ENCODE data around the gene CYTH3.
"Not testable (repeated sequence)": the region's sequence is repeated elsewhere in the genome, so short reads cannot be mapped to it uniquely, and the experiment has no call there.

The CYTH3 gene

GRCh38 chr7:6151527-6151926, 120.9 kb downstream of the CYTH3 start:
- not testable (repeated sequence) for H3K79me2 ChIP-seq (ENCODE audit: control insufficient read depth, insufficient read depth, low read length, unreplicated experiment); H3K4me3 ChIP-seq (ENCODE audit: low read depth, low read length); H3K4me1 ChIP-seq (ENCODE audit: control insufficient read depth, insufficient read depth, low read length, unreplicated experiment); H2AFZ ChIP-seq (ENCODE audit: low read length, unreplicated experiment); H3K27ac ChIP-seq (ENCODE audit: low read depth, low read length); H3K27me3 ChIP-seq (ENCODE audit: insufficient read depth, low read length)
- peaks cover 26% of the 10 kb centered on the region; the same call in 1 of the 2 replicates for H3K36me3 ChIP-seq (ENCODE audit: insufficient read depth, low read length)

DNA sequence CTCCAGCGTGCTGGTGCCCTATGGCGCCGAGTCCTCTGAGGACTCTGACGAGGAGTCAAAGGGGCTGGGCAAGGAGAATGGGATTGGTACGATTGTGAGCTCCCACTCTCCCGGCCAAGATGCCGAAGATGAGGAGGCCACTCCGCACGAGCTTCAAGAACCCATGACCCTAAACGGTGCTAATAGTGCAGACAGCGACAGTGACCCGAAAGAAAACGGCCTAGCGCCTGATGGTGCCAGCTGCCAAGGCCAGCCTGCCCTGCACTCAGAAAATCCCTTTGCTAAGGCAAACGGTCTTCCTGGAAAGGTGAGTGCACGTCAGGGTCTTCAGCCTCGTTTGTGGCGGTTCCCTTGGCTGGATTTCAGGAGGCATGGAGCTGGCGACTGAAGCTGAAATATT, 122.4 kb downstream of the CYTH3 start:
- Histone ChIP-seq H3K4me1 (ENCODE audit: control insufficient read depth, insufficient read depth, low read length, unreplicated experiment) (no peaks in the 10 kb centered on the region), H3K27me3 (ENCODE audit: insufficient read depth, low read length) (no peaks in the 10 kb centered on the region), H3K4me3 (ENCODE audit: low read depth, low read length) (no peak overlapping the region), H3K36me3 (ENCODE audit: insufficient read depth, low read length) (peaks cover 34% of the 10 kb centered on the region; the same call in 1 of the 2 replicates), H2AFZ (ENCODE audit: low read length, unreplicated experiment) (no peak overlapping the region), H3K79me2 (ENCODE audit: control insufficient read depth, insufficient read depth, low read length, unreplicated experiment) (no peaks in the 10 kb centered on the region), H3K27ac (ENCODE audit: low read depth, low read length) (no peak overlapping the region)

- no peak overlapping the region for H3K27ac ChIP-seq (ENCODE audit: low read depth, low read length)
- H3K36me3 ChIP-seq (ENCODE audit: insufficient read depth, low read length), result peaks cover 39% of the 10 kb centered on the region
- H3K27me3 ChIP-seq (ENCODE audit: insufficient read depth, low read length), result no peaks in the 10 kb centered on the region
- no peaks in the 10 kb centered on the region for H3K4me1 ChIP-seq (ENCODE audit: control insufficient read depth, insufficient read depth, low read length, unreplicated experiment)
- no peaks in the 10 kb centered on the region for H3K79me2 ChIP-seq (ENCODE audit: control insufficient read depth, insufficient read depth, low read length, unreplicated experiment)
- no peak overlapping the region for H3K4me3 ChIP-seq (ENCODE audit: low read depth, low read length)
- no peak overlapping the region for H2AFZ ChIP-seq (ENCODE audit: low read length, unreplicated experiment)
Observed at GRCh38 chr7:6148724-6149360, 123.6 kb downstream of the CYTH3 start.

DNA sequence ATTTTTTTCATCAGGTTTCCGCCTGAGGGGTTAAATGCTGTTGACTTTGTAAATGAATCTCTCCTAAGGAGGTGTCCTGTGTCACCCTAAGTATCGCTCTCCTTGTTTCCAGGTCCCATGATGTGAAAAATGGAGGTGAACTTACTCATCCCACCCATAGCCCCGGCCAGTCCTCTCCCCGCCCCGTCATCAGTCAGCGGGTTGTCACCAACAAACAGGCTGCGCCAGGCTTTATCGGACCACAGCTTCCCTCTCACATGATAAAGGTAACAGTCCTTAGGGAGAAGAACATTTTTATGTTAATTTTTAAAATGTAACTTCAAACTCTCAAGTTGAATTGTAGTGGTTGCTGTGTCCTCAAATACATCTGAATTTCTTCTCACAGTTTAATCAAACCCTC, 124.8 kb downstream of the CYTH3 start:
- H3K79me2 ChIP-seq (ENCODE audit: control insufficient read depth, insufficient read depth, low read length, unreplicated experiment), result no peaks in the 10 kb centered on the region
- no peak overlapping the region for H3K27ac ChIP-seq (ENCODE audit: low read depth, low read length)
- H3K4me1 ChIP-seq (ENCODE audit: control insufficient read depth, insufficient read depth, low read length, unreplicated experiment), result no peaks in the 10 kb centered on the region
- H2AFZ ChIP-seq (ENCODE audit: low read length, unreplicated experiment), result no peak overlapping the region
- H3K4me3 ChIP-seq (ENCODE audit: low read depth, low read length), result no peak overlapping the region
- no peaks in the 10 kb centered on the region for H3K27me3 ChIP-seq (ENCODE audit: insufficient read depth, low read length)
- peaks cover 41% of the 10 kb centered on the region for H3K36me3 ChIP-seq (ENCODE audit: insufficient read depth, low read length)

- Histone ChIP-seq H3K27me3 (ENCODE audit: insufficient read depth, low read length) (no peaks in the 10 kb centered on the region), H3K79me2 (ENCODE audit: control insufficient read depth, insufficient read depth, low read length, unreplicated experiment) (no peaks in the 10 kb centered on the region), H2AFZ (ENCODE audit: low read length, unreplicated experiment) (no peak overlapping the region), H3K4me1 (ENCODE audit: control insufficient read depth, insufficient read depth, low read length, unreplicated experiment) (no peaks in the 10 kb centered on the region), H3K27ac (ENCODE audit: low read depth, low read length) (no peak overlapping the region), H3K4me3 (ENCODE audit: low read depth, low read length) (no peak overlapping the region), H3K36me3 (ENCODE audit: insufficient read depth, low read length) (peaks cover 37% of the 10 kb centered on the region)
Observed at GRCh38 chr7:6146666-6147065, 125.8 kb downstream of the CYTH3 start.

- H3K36me3 ChIP-seq (ENCODE audit: insufficient read depth, low read length), result peaks cover 28% of the 10 kb centered on the region
- no peak overlapping the region for H2AFZ ChIP-seq (ENCODE audit: low read length, unreplicated experiment)
Observed at GRCh38 chr7:6143997-6144396, 128.4 kb downstream of the CYTH3 start.

GRCh38 chr7:6142871-6143380, 129.5 kb downstream of the CYTH3 start:
- H3K4me3 ChIP-seq (ENCODE audit: low read depth, low read length), result no peak overlapping the region
- no peak overlapping the region for H2AFZ ChIP-seq (ENCODE audit: low read length, unreplicated experiment)
- no peaks in the 10 kb centered on the region for H3K79me2 ChIP-seq (ENCODE audit: control insufficient read depth, insufficient read depth, low read length, unreplicated experiment)
- peaks cover 25% of the 10 kb centered on the region for H3K36me3 ChIP-seq (ENCODE audit: insufficient read depth, low read length)
- H3K4me1 ChIP-seq (ENCODE audit: control insufficient read depth, insufficient read depth, low read length, unreplicated experiment), result no peaks in the 10 kb centered on the region
- H3K27me3 ChIP-seq (ENCODE audit: insufficient read depth, low read length), result no peaks in the 10 kb centered on the region
- no peak overlapping the region for H3K27ac ChIP-seq (ENCODE audit: low read depth, low read length)

More at GRCh38 chr7:6143997-6144396, 128.4 kb downstream of the CYTH3 start:
- H3K4me1 ChIP-seq (ENCODE audit: control insufficient read depth, insufficient read depth, low read length, unreplicated experiment), result no peaks in the 10 kb centered on the region
- H3K27ac ChIP-seq (ENCODE audit: low read depth, low read length), result no peak overlapping the region
- no peaks in the 10 kb centered on the region for H3K79me2 ChIP-seq (ENCODE audit: control insufficient read depth, insufficient read depth, low read length, unreplicated experiment)
- H3K4me3 ChIP-seq (ENCODE audit: low read depth, low read length), result no peak overlapping the region
- no peaks in the 10 kb centered on the region for H3K27me3 ChIP-seq (ENCODE audit: insufficient read depth, low read length)

DNA sequence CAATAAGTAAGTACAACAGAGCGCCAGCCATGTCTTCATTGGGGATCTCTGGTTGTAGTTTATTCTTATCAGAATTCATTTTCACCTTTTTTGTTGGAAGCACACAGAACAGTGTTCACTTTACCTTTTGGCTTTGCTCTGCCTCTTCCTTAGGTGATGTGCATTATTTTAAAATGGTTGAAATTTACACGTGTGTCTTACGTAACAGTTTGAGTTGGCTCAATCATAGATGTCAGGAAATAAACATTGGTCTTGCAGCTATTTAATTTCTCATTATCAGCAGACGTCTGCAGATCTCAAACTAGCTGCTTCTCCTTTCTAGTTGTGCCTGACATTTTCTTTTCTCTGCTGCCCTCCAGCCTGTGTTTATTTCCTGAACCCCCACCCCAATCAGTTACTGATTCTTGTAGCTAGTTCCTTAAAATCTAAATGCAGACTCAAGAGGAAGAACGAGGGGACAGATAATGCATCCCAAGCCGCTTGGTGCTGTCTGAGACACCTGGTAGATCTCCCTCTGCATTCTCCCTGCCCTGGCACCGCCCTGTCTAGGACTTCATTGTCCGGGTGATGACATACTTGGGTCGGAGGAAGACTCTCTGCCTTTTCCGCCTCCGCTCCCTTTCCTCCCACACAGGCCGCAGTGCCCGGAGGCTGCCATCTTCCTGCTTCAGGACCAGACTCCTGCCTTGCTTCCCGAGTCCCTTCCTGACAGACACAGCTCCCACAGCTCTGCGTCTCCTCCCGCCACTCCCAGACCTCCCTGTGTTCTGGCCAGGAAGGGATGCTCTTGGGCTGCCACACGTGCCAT, 133.0 kb downstream of the CYTH3 start:
- no peak overlapping the region for H3K27ac ChIP-seq (ENCODE audit: low read depth, low read length)
- no peak overlapping the region for H3K4me3 ChIP-seq (ENCODE audit: low read depth, low read length)
- no peak overlapping the region for H2AFZ ChIP-seq (ENCODE audit: low read length, unreplicated experiment)
- H3K79me2 ChIP-seq (ENCODE audit: control insufficient read depth, insufficient read depth, low read length, unreplicated experiment), result no peaks in the 10 kb centered on the region
- no peaks in the 10 kb centered on the region for H3K27me3 ChIP-seq (ENCODE audit: insufficient read depth, low read length)
- H3K36me3 ChIP-seq (ENCODE audit: insufficient read depth, low read length), result peaks cover 13% of the 10 kb centered on the region
- H3K4me1 ChIP-seq (ENCODE audit: control insufficient read depth, insufficient read depth, low read length, unreplicated experiment), result no peaks in the 10 kb centered on the region

GRCh38 chr7:6136475-6136874, 135.9 kb downstream of the CYTH3 start:
- Histone ChIP-seq H3K4me1 (ENCODE audit: control insufficient read depth, insufficient read depth, low read length, unreplicated experiment) (no peaks in the 10 kb centered on the region), H3K36me3 (ENCODE audit: insufficient read depth, low read length) (peaks cover 15% of the 10 kb centered on the region), H3K4me3 (ENCODE audit: low read depth, low read length) (no peak overlapping the region)

DNA sequence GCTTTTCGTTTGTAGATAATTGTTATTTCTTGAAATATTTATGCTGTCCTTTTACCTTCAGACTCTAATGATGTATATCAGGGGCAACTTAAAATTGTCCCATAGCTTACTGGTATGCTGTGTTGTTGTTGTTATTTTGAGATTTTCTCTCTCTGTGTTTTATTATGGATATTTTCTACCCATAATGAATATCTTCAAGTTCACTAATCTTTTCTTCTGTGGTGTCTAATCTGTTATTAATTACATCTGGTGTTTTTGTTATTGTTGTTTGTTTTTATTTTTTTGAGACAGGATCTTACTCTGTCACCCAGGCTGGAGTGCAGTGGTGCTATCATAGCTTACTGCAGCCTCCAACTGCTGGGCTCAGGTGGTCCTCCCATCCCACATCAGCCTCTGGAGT, 139.2 kb downstream of the CYTH3 start:
- Histone ChIP-seq H3K27ac (ENCODE audit: low read depth, low read length) (no peak overlapping the region), H3K27me3 (ENCODE audit: insufficient read depth, low read length) (no peaks in the 10 kb centered on the region), H3K4me1 (ENCODE audit: control insufficient read depth, insufficient read depth, low read length, unreplicated experiment) (no peaks in the 10 kb centered on the region), H2AFZ (ENCODE audit: low read length, unreplicated experiment) (no peak overlapping the region), H3K4me3 (ENCODE audit: low read depth, low read length) (no peak overlapping the region), H3K79me2 (ENCODE audit: control insufficient read depth, insufficient read depth, low read length, unreplicated experiment) (peaks cover 8% of the 10 kb centered on the region), H3K36me3 (ENCODE audit: insufficient read depth, low read length) (peaks cover 9% of the 10 kb centered on the region)

More at GRCh38 chr7:6136475-6136874, 135.9 kb downstream of the CYTH3 start:
- no peak overlapping the region for H3K27ac ChIP-seq (ENCODE audit: low read depth, low read length)
- no peaks in the 10 kb centered on the region for H3K79me2 ChIP-seq (ENCODE audit: control insufficient read depth, insufficient read depth, low read length, unreplicated experiment)
- no peaks in the 10 kb centered on the region for H3K27me3 ChIP-seq (ENCODE audit: insufficient read depth, low read length)
- H2AFZ ChIP-seq (ENCODE audit: low read length, unreplicated experiment), result no peak overlapping the region
